GM21723 (cell line): ENCODE results near the gene C2orf78.
"Not testable (repeated sequence)": the region's sequence is repeated elsewhere in the genome, so short reads cannot be mapped to it uniquely, and the experiment has no call there.

Source experiments
- ATAC-seq: cut with Tn5 transposase; IDR thresholded peaks from one replicate; pipeline ENCODE4 v1.9.1; 2021; ENCODE audit warnings: mild to moderate bottlenecking, moderate library complexity; ENCODE audit not compliant: unreplicated experiment

C2orf78 gene

DNA sequence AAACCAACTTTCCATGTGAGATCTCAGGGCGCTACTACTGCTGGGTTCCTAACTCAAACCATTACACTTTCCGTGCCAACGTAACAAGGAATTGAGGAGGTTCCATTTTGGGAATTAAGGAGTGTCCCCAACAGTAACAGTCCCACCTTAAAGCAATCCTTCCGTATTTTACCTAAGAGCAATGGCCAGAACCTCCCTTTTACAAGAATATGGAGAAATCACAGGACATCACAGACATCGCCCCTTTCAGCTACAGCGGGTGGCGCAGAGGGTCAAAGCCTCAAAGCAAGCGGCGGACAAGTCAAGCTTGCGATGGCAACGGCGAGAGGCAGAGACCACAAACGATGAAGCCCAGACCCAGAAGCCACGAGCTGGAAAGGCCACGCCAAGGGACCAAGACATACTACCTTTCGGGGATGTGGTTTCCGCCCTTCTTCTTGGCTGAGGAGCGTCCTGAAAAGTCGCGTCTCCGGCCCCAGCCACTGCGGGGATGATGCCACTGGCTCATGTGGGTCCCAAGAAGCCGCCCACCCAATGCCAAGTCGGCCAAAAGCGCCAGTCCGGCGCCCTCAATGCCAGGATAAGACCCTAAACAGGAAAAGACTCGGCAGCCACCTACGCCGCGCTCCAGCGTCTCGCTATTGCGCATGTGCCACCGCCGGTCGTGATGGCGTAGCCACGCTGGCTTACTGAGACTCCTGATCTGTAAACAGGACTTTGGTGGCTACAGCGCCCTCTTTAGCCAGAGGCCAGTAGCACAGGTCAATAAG is 4.3 kb upstream of the C2orf78 start, which contains the start of gene DUSP11:
Gene DUSP11 (minus strand): TSS at position 637 of the 770 bp plus-strand sequence. CDS start 129 bp downstream, at position 508.
- ATAC-seq: peak; percentile 99

DNA sequence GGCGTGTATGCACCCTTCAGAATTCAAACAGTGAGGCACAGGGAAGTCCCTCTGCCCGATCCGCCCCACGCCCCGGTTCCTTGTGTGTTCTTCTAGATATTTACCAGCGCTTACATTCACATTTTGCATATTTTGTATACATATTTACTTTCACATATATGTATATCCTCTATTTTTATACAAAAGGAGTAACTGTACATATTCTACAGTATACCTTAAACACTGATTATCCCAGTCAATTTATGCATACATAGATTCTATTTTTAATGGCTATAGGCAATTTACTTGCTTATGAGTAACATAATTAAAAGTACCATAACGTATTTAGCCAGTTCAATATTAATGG is 3.8 kb upstream of the C2orf78 start:
- ATAC-seq: no peak

DNA sequence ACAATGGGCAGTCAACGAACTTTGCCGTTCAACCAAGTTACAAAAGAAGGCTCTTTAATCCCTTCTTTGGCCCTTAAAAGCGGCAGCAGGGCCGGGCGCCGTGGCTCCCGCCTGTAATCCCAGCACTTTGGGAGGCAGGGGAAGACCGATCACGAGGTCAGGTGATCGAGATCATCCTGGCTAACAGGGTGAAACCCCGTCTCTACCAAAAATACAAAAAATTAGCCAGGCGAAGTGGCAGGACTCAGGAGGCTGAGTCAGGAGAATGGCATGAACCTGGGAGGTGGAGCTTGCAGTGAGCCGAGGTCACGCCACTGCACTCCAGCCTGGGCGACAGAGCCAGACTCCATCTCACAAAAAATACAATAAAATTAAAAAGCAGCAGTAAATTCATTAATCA is 581 bp upstream of the C2orf78 start:
- ATAC-seq: not testable (repeated sequence)

- no peak for ATAC-seq
Observed at GRCh38 chr2:73811878-73812277, 27.9 kb downstream of the C2orf78 start.

DNA sequence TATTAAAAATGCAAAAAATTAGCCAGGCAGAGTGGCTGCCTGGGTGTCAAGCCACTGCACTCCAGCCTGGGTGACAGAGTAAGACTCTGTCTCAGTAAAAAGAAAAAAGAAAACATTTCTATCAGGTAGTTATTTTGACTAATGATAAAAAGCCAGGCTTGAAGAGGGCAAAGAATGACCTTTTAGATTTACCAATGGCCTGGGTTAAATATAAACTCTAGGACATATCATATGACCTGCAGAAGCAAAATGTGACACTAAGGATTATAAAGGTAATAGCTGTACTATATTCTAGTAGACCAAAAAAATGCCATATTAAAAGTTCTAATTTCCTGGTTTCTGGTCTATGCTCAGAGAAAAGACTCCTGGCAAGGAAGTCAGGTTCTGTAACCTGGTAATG is 28.7 kb downstream of the C2orf78 start:
- ATAC-seq: no peak

GRCh38 chr2:73818296-73818695 is 34.3 kb downstream of the C2orf78 start:
- no peak for ATAC-seq

DNA sequence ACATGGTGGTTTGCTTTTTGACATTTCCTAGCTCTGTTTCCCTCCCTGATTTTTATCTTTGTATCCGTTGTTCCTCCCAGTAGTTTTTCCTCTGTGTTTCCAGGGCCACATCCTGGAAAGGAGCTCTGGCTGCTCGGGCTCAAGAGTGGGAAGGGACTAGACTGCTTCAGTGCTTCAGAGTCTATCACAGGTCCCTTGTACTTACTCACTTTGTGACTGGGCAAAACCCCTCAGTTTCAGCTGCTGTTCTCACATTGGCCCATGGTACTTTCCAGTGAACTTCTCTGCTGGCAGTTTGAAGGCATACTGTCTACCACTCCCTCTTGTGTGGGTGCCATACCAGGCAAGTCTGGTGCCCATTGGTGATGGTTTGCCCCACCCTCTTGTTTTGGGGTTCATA is 37.2 kb downstream of the C2orf78 start:
- ATAC-seq: peak; percentile 63

DNA sequence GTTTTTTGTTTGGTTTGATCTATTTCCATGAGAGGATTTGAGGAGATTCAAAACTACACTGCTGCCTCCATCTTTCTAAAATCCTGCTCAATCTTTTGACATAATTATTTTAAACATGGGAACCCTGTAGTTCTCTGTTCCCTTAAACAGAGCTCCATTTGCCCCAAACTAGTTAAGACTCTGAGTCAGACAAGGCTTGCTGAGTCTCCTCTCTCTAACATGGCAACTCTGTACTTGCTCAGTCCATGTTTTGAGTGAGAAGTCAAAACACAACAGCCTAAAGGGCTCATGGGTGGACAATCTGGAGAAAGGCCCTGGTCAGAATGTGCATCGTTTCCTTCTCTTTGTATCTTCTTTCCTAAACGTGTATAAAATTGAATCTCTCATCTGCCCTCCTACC is 37.7 kb downstream of the C2orf78 start:
- ATAC-seq: no peak

DNA sequence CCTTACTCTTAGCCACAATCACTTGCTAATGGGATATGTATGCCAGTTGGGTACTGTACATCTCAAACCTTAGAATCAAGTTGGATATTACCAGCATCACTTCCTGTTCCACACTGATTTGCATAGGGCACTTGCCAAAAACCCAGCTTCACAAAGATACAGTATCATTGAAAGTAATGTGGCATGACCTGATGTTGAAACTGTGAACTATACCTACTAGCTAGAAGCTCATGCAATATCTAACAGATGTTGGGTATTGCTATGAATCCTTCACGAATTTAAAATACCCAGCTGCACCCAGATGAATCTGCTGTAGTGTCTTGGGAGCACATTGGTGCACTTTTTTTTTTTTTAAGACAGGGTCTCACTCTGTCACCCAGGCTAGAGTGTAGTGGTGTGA is 38.3 kb downstream of the C2orf78 start:
- ATAC-seq: peak; percentile 49

- ATAC-seq: no peak
Observed at GRCh38 chr2:73822991-73823390, 39.0 kb downstream of the C2orf78 start.

- ATAC-seq: no peak
Observed at GRCh38 chr2:73823416-73823815, 39.4 kb downstream of the C2orf78 start.

DNA sequence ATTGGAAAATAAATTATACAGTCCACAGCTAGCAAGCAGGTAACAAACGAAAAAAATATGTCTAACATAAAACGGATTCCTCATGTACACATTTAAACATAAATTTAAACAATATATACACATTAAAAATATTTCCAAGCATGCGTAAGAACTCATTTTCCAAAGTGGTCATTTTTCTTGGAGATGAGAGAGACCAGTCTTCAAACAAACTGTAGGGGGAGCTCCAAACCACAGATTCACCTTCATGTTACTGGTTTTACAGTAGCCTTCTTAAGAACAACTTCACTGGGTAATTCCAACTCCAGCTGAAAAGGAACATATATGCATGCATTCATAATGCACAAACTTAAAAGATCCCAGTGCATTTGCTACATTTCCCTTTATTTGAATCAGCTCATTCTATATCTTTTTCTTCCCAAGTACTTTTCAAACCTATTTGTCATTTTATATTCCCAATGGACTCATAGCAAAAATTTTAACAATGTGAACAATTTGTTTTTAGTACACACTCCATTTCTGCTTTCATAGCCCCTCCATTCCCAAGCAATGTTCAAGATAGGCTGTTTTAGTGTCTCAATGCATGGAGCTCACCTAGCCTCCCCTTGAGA is 40.0 kb downstream of the C2orf78 start:
- no peak for ATAC-seq

DNA sequence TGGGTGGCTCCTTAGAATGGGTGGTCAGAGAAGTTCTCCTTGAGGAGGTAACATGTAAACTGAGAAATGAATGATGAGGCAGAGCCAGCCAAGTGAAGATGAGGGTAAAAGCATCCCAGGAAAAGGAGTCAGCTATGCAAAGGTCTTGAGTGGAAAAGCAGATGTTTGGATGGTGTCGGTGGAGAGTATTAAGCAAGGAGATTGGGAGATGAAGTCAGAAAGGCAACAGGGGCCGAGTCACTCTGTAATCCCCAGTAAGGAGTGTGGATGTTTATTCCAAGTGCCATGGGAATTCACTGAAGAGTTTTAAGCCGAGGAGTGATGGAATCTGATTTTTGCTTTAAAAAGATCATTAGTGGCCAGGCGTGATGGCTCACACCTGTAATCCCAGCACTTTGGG is 41.4 kb downstream of the C2orf78 start:
- no peak for ATAC-seq

DNA sequence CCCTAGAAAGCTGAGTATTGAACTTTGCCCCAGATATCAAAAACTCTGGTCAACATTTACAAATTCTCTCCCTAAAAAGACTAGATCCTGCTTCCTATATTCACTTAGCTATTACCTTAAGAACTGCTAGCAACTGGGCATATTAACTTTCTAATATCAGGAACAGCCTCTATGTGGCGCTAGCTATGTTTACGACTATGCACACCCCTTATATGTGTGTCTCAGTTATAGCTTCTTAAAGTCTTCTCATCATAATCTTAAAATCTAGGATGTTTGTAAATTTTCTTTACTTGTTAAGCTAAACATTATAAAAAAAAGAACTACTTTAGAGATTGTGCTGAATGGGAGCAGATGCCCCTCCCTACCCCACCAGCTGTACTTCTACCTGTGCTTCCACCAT is 43.0 kb downstream of the C2orf78 start:
- no peak for ATAC-seq

DNA sequence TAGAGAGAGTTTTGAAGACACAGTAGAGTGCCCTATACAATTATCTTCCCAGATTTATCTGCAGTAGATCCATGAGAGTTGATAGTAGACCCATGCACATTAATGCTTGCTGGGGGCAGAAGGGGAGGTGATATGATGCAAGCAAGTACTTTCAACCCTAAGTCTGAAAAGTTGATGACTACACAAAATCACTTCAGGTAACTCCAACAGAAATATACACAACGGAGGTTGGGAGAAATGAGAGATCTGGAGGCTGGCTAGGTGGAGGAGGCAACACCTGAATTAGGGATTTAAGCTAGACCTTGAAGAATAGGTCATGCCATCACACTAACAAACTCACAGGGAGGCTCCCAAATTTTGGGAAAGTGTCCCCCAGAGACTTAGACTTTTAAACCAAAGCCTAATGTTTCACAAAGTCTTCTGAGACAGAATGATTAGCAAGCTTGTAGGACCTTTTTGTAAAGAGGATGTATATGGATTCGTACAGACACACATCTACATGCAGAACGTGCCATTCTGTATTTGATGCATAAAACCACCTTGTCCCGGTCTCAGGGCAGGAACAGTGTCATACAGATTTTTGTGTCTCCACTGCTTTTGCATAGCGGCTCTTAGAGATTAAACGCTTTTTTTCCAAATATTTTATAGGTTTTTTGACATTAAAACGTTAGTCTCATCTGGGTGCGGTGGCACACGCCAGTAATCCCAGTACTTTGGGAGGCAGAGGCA is 43.8 kb downstream of the C2orf78 start:
- no peak for ATAC-seq

DNA sequence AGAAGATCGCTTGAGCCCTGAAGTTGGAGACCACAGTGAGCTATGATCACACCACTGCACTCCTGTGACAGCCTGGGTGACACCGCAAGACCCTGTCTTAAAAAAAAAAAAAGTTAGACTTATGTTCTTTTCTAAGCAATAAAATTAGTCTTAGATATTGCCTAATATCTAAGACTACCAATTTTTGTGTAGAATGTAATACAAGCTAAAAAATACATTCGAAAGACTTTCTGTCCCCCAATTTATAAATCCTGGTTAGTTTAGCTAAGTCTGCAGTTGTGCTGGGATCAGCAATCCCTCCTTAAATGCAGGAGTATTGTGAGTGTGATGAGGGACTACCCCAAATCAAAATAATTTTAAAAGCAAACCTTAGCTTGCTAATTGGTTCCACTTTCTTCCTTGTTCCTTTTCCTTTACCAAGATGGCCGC is 44.4 kb downstream of the C2orf78 start:
- no peak for ATAC-seq

DNA sequence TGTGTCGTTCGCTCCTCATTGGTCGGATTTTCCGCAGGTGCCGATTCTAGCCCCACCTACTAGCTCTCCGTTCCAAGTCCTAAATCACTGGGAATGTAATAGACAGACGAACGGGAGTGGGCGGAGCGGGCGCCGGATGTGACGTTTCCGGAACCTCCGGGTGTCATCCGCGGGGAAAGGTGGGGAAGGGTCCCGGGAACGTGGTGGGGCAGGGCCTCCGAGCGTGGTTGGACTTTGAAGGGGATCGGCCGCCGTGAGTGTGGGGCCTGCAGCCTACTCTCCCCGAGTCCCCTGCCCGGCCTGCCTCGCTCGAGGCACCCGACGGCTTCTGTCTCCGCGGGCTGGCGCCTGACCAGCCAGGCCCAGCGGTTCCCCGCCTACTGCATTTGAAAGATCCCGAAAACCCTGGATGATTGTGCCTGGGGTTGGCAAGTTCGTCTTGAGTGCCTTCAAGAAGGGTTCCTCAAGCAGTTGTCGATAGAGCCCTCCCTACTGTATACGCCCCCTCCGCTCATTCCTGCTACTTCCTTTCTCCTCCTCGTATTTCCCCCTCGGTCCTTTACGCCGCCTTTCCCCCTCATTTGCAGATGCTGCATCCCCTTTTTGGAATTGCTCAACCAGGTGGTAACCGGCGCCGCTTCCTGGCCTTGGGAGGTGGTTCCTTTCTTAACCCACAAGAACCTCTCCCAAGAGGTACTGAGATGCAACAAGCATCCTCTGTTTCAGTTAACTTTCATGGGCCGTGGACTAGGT is 45.0 kb downstream of the C2orf78 start, which contains the start of gene STAMBP:
Gene STAMBP (plus strand): TSS at position 144 of the 753 bp plus-strand sequence. CDS start 1,896 bp downstream, outside the sequence.
- peak; percentile 86 for ATAC-seq

DNA sequence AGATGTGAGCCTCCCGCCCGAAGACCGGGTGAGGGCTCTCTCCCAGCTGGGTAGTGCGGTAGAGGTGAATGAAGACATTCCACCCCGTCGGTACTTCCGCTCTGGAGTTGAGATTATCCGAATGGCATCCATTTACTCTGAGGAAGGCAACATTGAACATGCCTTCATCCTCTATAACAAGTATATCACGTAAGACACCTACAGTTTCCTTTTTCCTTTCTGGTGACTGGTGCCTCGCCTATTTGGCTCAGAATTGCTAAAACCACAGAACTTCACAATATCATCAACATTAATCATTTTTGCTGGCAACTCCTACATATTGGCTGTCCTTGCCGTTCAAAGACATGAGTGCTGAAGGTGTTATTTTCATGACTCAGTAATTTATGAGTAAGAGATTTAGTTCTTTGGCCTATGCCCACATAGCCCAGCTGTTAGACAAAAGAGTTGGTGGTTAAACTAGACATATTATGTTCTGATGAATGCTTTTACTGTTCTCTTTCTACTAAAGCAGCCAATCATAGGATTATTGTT is 47.0 kb downstream of the C2orf78 start:
- ATAC-seq: no peak

GRCh38 chr2:73832930-73833329 is 48.9 kb downstream of the C2orf78 start:
- no peak for ATAC-seq

- no peak for ATAC-seq
Observed at GRCh38 chr2:73836141-73836943, 52.4 kb downstream of the C2orf78 start.
